Activated T-helper 1 cell treated with anti-CD3 and anti-CD28 coated beads, Interleukin-12 subunit alpha, Interleukin-12 subunit beta, Interleukin-2, Interleukin-4 antibody, amounts not matched to agents 30 ng/mL and 10 ng/mL and 1 ng/mL, durations not matched to agents 14 hours and 24 hours and 36 hours (primary cell): ENCODE measurements around the gene ZBTB1. TPM values are rescaled to one million over a fixed set of nuclear protein-coding genes. Genes with fewer than 3 reads are reported as not detected.

Source experiments
- DNase-seq: peaks from one replicate; pipeline ENCODE4 v3.0.0; 2021; ENCODE audit warnings: low spot score
- H3K27ac Mint-ChIP-seq: one replicate; pipeline ENCODE4 v1.8.0; 2021; ENCODE audit warnings: mild to moderate bottlenecking, mixed read lengths
- H3K27me3 Mint-ChIP-seq: one replicate; pipeline ENCODE4 v1.8.0; 2022; ENCODE audit warnings: mild to moderate bottlenecking, moderate library complexity, mixed read lengths; ENCODE audit not compliant: insufficient read depth
- H3K36me3 Mint-ChIP-seq: one replicate; pipeline ENCODE4 v1.8.0; 2021; ENCODE audit warnings: low read depth, mixed read lengths
- H3K4me1 Mint-ChIP-seq: one replicate; pipeline ENCODE4 v1.8.0; 2021; ENCODE audit warnings: low read depth, mixed read lengths
- H3K4me3 Mint-ChIP-seq: one replicate; pipeline ENCODE4 v1.8.0; 2021; ENCODE audit warnings: mild to moderate bottlenecking, moderate library complexity, mixed read lengths
- H3K9me3 Mint-ChIP-seq: one replicate; pipeline ENCODE4 v1.8.0; 2021; ENCODE audit warnings: mixed read lengths
- intact Hi-C: fragments of 100-400 bp; cut with micrococcal nuclease; formaldehyde crosslinking; loops from one replicate; pipeline ENCODE4 v1.15.1; 2024
- total RNA-seq: library from RNA; stranded (reverse); gene quantifications from 2 replicates; pipeline ENCODE4 v1.2.3, GENCODE V29; 2022

Gene ZBTB1
- total RNA-seq, 1 donor from 2014 or later, result 41.2 TPM

GRCh38 chr14:64502887-64503433 lies 1.6 kb upstream of the ZBTB1 start:
- Mint-ChIP-seq H3K9me3 (no peaks in the 10 kb centered on the region), H3K27ac (peak overlapping the region; percentile 96), H3K27me3 (peaks cover 2% of the 10 kb centered on the region), H3K36me3 (peaks cover 33% of the 10 kb centered on the region), H3K4me1 (peaks cover 61% of the 10 kb centered on the region), H3K4me3 (peak overlapping the region; percentile 96)
- no peak for DNase-seq
- intact Hi-C loops, result loop anchor here (1.0 to 10.0 kb wide), 10 partner anchors 8 to 1028 kb away; partner anchors contain the start of genes HSPA2, MAX, MTHFD1 and PPP2R5E

GRCh38 chr14:64503434-64504309 lies 898 bp upstream of the ZBTB1 start, which contains the start of gene ZBTB25:
Gene ZBTB25, minus strand, starts transcription at chr14:64503838. Its CDS starts 13,305 bp downstream, at chr14:64490533.
- no peaks in the 10 kb centered on the region for H3K9me3 Mint-ChIP-seq
- peak within 1 kb of the TSS; percentile 100 for H3K27ac Mint-ChIP-seq
- intact Hi-C loops, result loop anchor here (1.0 to 10.0 kb wide), 10 partner anchors 8 to 1029 kb away; partner anchors contain the start of genes HSPA2, MAX, MTHFD1 and PPP2R5E
- H3K4me1 Mint-ChIP-seq, result peaks cover 68% of the 10 kb centered on the region
- peak; percentile 96 for DNase-seq
- peaks cover 35% of the 10 kb centered on the region for H3K36me3 Mint-ChIP-seq
- H3K4me3 Mint-ChIP-seq, result peak within 1 kb of the TSS; percentile 96
- peaks cover 2% of the 10 kb centered on the region for H3K27me3 Mint-ChIP-seq

- DNase-seq, result peak; percentile 79
- peaks cover 2% of the 10 kb centered on the region for H3K27me3 Mint-ChIP-seq
- peaks cover 26% of the 10 kb centered on the region for H3K36me3 Mint-ChIP-seq
- no peaks in the 10 kb centered on the region for H3K9me3 Mint-ChIP-seq
- peaks cover 72% of the 10 kb centered on the region for H3K4me1 Mint-ChIP-seq
- H3K27ac Mint-ChIP-seq, result peak overlapping the region; percentile 99
- intact Hi-C loops, result loop anchor here (1.0 to 10.0 kb wide), 7 partner anchors 330 to 2002 kb away; partner anchors contain the start of genes CHURC1, GPHN, MAX and PPP2R5E
- H3K4me3 Mint-ChIP-seq, result peak overlapping the region; percentile 97
Observed at GRCh38 chr14:64504897-64505794, 576 bp downstream of the ZBTB1 start.

- Mint-ChIP-seq H3K4me1 (peaks cover 74% of the 10 kb centered on the region), H3K27me3 (peaks cover 2% of the 10 kb centered on the region), H3K4me3 (peak overlapping the region; percentile 97), H3K27ac (peak overlapping the region; percentile 99), H3K9me3 (no peaks in the 10 kb centered on the region), H3K36me3 (peaks cover 27% of the 10 kb centered on the region)
- DNase-seq, result no peak
- intact Hi-C loops, result loop anchor here (5.0 to 10.0 kb wide), 5 partner anchors 332 to 2001 kb away; partner anchors contain the start of genes GPHN and PPP2R5E
Observed at GRCh38 chr14:64506721-64507120, 2.2 kb downstream of the ZBTB1 start.

GRCh38 chr14:64507376-64508156 lies 3.0 kb downstream of the ZBTB1 start:
- peaks cover 26% of the 10 kb centered on the region for H3K36me3 Mint-ChIP-seq
- no peak for DNase-seq
- H3K9me3 Mint-ChIP-seq, result no peaks in the 10 kb centered on the region
- H3K4me1 Mint-ChIP-seq, result peaks cover 73% of the 10 kb centered on the region
- peak overlapping the region; percentile 99 for H3K27ac Mint-ChIP-seq
- H3K4me3 Mint-ChIP-seq, result peak overlapping the region; percentile 97
- intact Hi-C loops, result loop anchor here (1.0 to 10.0 kb wide), 7 partner anchors 119 to 2000 kb away; partner anchors contain the start of genes GPHN, MTHFD1, PPP2R5E and WDR89
- peaks cover 2% of the 10 kb centered on the region for H3K27me3 Mint-ChIP-seq

- DNase-seq, result no peak
- peaks cover 2% of the 10 kb centered on the region for H3K27me3 Mint-ChIP-seq
- H3K36me3 Mint-ChIP-seq, result peaks cover 22% of the 10 kb centered on the region
- H3K4me1 Mint-ChIP-seq, result peaks cover 69% of the 10 kb centered on the region
- intact Hi-C loops, result loop anchor here (1.0 to 10.0 kb wide), 7 partner anchors 120 to 1999 kb away; partner anchors contain the start of genes GPHN, MTHFD1, PPP2R5E and WDR89
- peak overlapping the region; percentile 97 for H3K4me3 Mint-ChIP-seq
- H3K9me3 Mint-ChIP-seq, result no peaks in the 10 kb centered on the region
- peak overlapping the region; percentile 76 for H3K27ac Mint-ChIP-seq
Observed at GRCh38 chr14:64508215-64508776, 3.7 kb downstream of the ZBTB1 start.

GRCh38 chr14:64509036-64509435 lies 4.5 kb downstream of the ZBTB1 start:
- Mint-ChIP-seq H3K27me3 (no peaks in the 10 kb centered on the region), H3K4me3 (peak overlapping the region; percentile 59), H3K27ac (peak overlapping the region; percentile 40), H3K4me1 (peaks cover 74% of the 10 kb centered on the region), H3K9me3 (no peaks in the 10 kb centered on the region), H3K36me3 (peaks cover 25% of the 10 kb centered on the region)
- DNase-seq, result no peak
- intact Hi-C loops, result loop anchor here (5.0 to 10.0 kb wide), 5 partner anchors 334 to 1998 kb away; partner anchors contain the start of genes GPHN and PPP2R5E

- peak overlapping the region; percentile 63 for H3K4me3 Mint-ChIP-seq
- H3K9me3 Mint-ChIP-seq, result no peaks in the 10 kb centered on the region
- intact Hi-C loops, result loop anchor here (1.0 kb wide), 6 partner anchors 8 to 167 kb away; partner anchors contain the start of genes AKAP5, HSPA2 and ZBTB25
- peaks cover 17% of the 10 kb centered on the region for H3K36me3 Mint-ChIP-seq
- H3K4me1 Mint-ChIP-seq, result peaks cover 74% of the 10 kb centered on the region
- no peaks in the 10 kb centered on the region for H3K27me3 Mint-ChIP-seq
- DNase-seq, result peak; percentile 58
- peak overlapping the region; percentile 69 for H3K27ac Mint-ChIP-seq
Observed at GRCh38 chr14:64510825-64511671, 6.5 kb downstream of the ZBTB1 start.

- no peaks in the 10 kb centered on the region for H3K9me3 Mint-ChIP-seq
- intact Hi-C loops, result no loop called here
- H3K27me3 Mint-ChIP-seq, result no peaks in the 10 kb centered on the region
- DNase-seq, result no peak
- H3K4me3 Mint-ChIP-seq, result no peak overlapping the region
- H3K36me3 Mint-ChIP-seq, result peaks cover 11% of the 10 kb centered on the region
- no peak overlapping the region for H3K27ac Mint-ChIP-seq
- H3K4me1 Mint-ChIP-seq, result peaks cover 70% of the 10 kb centered on the region
Observed at GRCh38 chr14:64513271-64513670, 8.7 kb downstream of the ZBTB1 start.

- intact Hi-C loops, result no loop called here
- no peak overlapping the region for H3K27ac Mint-ChIP-seq
- H3K36me3 Mint-ChIP-seq, result peaks cover 10% of the 10 kb centered on the region
- no peak for DNase-seq
- H3K27me3 Mint-ChIP-seq, result no peaks in the 10 kb centered on the region
- no peaks in the 10 kb centered on the region for H3K9me3 Mint-ChIP-seq
- H3K4me1 Mint-ChIP-seq, result peaks cover 56% of the 10 kb centered on the region
- no peak overlapping the region for H3K4me3 Mint-ChIP-seq
Observed at GRCh38 chr14:64515053-64515452, 10.5 kb downstream of the ZBTB1 start.
